Islet of Langerhans (tissue), 1 donor: Measurements from ENCODE around the gene GRIK4.
"Not testable (repeated sequence)": the region's sequence is repeated elsewhere in the genome, so short reads cannot be mapped to it uniquely, and the experiment has no call there.

Source experiments
- FAIRE-seq: peaks from one replicate; lab custom pipeline; 2011; peaks lifted over from hg19 to GRCh38; lab: Jason Lieb, UNC

Gene GRIK4

DNA sequence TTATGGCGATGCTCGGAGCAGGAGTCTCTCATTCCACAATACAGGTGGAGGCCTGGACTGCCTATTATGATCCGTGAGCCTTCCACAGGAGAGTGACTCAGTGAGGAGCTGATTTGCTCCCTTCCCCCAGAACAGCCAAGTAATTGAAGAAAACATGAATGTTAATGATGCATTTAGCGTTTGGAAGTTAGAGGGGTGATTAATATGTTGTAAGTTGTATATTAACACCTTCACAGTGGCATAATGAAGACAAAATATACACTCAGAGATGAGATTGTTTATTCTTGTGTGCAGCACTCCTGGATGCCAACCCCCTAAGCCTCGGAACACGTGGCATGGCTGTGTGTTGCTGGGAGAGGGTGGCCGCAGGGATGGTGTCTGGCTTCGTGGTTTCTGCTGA, 98.6 kb downstream of the GRIK4 start:
- FAIRE-seq, result no peak

DNA sequence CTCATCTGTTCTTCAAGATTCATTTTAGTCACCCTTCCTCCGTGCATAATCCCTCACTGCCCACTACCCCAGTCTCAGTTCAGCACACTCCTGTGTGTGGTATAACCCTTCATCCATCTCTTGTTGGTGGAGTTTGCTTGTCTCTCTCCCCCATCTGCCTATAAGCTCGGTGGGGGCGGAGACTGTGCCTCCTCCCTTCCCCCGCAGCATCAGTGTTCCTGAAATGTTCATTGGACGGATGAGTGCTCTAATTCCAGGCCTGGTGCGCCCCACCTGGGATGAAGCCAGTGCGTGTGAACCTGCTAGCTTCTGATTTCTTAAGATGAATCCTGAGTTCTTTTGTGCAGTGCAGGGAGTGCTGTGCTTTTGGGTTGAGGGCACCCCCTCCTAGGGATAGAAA, 100.0 kb downstream of the GRIK4 start:
- FAIRE-seq, result no peak

DNA sequence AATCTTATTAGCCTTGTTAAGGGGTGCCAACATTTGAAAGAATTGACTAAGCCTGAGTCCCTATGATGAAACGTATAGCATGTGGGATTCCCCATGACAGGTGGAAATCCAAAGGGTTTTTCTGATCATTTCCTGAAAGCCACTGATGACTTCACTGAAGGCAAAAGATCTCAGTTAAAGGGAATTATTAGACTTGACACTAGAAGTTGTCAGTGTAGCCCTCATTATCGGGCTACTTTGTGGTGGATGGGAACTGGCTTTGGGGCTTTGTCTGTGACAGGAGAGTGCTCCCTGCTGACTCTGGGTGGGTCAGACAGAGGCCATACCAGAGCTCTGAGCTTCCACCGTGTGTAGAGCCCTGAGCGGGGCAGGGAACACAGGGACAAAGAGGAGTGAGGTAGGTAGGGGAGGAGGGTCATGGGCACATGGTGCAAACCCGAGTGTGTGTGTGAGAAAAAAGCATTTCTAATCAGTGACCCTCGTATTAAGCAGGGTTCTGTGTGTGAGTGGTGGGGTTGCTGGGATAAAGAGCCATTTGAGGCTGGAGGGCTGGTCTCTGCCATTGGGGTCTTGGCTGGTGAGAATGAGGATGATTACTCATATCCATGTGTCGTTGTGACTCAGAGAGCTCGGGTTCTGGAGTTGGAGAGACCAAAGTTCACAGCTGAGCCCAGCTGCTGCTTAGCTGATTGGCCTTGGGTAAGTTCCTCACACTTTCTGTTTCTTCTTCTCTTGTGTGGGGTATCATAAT, 101.1 kb downstream of the GRIK4 start:
- no peak for FAIRE-seq

DNA sequence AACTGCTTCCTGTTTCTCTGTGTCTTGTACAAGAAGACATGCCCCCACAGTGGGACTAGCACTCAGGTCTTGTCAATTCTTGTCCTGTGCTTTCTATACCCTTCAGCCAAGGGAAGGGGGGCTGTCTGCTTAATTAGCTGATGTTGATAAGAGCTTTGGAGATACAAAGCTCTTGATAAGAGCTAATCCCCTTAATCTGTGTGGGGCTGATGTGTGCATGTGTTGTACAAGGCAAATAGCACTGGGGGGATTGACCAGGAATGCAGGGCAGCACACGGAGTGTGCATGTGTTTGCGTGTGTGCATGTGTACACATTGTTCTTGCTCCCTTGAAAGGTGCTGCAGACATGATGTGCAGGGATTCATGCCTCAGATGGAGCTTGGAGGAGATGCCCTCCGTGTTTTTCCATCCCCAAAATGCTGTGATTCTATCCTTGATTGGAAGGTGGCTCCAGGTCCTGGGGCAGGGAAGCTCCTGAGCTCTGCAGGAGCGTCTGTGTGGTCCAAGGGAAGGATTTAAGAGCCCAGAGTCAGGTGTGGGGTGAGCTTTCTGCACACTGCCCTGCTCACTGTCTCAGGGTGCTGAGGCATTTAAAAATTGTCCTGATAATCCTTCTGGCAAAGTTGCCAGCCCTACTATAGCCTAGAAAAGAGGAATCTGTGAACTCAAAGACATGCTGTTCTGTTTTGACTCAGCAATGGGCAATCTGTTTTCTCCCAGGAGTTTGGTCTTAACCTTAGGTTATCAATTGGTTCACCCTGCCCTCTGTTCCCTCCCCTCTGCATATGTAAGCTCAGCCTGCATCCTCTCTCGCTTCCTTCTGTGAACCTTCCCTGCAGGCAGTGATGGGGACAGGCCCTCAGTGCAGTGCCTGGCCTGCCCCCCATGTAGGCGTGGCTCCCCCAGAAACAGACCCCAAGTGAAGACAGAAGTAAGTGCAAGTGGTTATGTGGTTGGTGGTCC, 102.0 kb downstream of the GRIK4 start:
- FAIRE-seq, result no peak

DNA sequence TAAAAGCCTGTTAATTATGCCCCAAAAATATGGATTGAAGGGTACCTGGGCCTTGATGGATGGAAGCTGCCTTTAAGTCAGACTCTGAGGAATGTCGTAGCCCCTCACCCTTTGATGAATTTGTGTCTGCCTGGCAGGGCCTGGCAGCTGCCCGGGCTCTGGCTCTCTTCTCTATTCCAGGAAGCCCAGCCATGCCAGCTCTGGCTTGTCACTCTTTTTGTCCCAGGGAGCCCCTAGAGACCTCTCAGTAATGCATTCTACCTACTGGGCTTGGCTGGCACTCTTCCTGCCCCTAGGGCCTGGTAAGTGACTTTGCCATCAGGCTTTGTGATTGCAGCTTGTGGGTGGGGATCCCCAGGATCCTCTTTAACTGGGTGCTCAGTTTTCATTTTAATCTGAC, 103.8 kb downstream of the GRIK4 start:
- FAIRE-seq, result no peak

DNA sequence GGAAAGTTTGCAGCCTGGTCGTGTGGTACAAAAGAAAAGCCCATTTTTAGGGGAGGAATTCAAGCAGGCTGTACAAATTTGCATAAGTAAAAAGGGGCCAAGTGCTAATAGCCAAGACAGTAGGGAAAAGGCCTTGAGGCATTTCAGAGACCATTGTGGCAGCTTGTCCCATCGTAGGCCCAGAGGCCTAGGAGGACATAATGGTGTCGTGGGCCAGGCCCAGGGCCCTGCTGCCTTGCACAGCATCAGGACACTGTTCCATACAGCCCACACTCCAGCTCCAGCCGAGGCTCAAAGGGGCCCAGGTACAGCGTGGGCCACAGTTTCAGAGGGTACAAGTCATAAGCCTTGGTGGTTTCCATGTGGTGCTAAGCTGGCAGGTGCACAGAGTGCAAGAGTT, 106.9 kb downstream of the GRIK4 start:
- no peak for FAIRE-seq

DNA sequence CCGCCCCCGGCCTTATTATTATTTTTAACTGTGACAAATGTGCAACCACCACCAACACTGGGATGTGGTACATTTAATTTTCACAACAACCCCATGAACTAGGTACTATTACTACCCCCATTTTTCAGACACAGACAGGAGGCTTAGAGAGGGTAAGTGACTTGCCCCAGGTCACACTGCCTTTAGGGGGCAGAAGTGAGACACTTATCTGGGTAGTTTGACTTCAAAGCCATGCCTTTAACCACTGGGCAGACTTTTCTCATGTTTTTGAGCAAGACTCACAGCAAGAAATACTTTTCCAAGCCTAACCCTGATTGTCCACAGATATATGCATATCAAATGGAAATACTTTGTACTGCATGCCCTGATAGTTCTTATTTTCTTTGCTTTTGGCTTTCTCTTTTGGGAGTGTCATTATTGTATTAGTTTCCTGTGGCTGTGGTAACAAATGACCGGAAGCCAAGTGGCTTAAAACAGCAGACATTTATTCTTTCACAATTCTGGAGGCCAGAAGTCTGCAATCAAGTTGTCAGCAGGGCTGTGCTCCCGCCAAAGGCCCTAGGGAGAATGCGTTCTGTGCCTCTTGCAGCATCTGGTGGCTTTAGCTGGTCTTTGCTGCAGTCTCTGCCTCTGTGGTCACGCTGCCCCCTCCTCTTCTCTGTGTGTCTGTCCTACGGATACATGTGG, 110.8 kb downstream of the GRIK4 start:
- FAIRE-seq, result no peak

DNA sequence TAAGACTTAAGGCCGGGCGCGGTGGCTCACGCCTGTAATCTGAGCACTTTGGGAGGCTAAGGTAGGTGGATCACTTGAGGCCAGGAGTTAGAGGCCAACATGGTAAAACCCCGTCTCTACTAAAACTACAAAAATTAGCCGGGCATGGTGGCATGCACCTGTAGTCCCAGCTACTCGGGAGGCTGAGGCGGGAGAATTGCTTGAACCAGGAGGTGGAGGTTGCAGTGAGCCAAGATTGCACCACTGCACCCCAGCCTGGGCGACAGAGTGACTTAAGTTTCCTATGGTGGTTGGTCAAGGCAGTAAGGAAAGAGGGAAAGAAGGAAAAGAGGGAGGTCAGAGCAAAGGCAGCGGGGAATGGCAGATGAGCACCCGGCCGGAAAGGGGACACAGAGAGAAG, 113.4 kb downstream of the GRIK4 start:
- FAIRE-seq, result not testable (repeated sequence)

DNA sequence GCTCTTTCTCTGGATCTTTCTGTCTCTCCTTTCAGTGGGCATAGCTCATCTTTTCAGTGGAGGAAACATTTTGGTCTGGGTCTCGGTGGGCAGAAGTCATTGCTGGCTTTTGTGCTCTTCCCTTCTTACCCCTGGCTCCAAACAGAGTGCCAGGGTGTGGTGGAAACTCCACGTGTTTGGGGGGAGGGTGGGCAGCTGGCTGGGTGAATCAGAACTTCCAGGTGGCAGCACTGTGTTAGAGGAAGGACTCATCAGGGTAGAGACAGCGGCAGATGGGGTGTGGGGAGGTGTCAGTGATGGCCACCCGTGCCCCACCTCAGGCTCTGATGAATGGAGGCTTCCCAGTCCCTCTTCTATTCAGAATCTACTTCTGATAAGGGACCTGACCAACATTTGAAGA, 114.0 kb downstream of the GRIK4 start:
- no peak for FAIRE-seq

DNA sequence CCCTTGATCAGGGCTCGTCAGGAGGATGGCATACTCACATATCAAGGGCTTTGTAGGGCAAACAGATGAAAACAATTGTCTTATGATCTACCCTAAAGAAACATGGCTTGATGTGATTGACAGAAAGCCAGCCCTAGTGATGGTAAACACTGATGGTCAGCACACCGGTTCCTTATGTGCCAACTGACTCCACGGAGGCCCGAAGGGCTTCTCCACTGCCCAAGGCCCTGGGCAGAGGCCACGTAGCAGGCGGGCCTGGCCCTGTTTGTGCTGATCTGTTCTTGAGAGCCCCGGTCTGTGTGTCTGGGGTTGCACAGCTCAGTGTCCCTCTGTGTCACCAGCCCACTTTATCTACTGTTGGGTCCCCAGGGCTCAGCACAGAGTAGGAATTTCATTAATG, 115.2 kb downstream of the GRIK4 start:
- FAIRE-seq, result no peak

DNA sequence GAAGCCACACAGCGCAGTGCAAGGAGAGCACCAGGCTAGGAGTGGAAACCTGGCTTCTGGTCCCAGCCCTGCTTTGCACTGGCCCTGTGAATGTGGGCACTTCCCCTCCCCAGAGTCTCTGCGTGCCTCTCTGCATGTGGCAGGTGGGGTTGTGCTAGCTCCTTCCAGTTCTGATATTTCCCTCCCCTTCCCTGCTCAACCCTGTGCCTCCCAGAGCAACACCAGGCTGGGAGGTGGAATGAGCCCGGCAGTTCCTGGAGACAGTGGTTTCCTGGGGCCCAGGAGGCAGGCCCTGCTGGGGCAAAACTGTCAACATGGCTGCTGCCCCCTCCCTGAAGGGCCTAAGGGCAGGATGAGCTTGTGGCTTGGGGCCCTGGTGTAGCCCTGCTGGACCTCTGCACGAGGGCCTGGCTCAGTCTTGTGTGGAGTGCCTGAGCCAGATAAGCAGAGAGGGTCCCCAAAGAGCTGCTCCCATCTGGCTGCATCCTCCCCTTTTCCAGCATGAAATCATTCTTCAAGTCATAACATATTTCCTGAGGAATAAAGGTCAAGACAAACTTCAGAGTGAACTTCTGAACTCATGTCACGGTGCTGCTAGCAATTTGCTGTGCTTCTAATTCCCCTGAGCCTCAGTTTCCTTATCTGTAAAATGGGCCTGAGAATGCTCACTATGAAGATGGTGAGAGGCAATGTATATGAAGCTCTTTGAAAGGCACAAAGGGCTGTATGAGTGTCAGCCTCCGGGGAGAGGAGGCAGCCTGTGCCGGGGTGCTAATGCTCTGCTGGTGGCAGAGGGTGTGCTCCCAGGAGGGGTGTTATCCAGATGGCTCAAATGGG, 116.0 kb downstream of the GRIK4 start:
- no peak for FAIRE-seq

DNA sequence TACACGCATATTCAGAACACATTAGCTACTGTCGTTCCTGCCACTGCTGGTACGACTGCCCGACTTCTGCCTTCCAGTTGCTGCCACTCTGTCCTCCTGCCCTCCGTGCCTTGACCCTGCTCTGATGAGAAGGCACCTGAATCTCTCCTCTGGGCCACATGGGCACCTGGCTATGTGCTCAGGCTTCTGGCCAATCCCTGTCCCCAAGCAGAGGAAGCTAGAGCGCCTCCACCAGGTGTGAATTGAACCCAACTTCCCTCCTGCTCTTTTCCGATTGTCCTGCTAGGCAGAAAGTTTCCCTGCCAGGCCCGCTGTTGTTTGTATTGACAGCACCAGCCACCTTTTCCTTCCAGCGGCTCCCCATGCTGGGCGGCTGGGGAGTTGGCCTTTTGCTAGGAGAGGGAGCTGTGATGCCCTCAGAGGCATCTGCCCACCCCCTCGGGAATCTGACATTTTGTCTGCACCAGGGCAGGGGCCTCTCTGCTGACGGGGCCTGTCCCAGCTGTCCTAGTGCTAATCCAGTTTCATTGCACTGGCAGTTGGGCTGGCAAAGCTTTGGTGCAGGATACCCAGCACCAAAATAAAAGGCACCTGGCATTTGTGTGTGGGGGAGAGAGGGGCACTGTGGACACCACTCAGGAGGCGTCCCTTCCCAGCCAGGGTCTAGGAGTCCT, 118.0 kb downstream of the GRIK4 start:
- no peak for FAIRE-seq

DNA sequence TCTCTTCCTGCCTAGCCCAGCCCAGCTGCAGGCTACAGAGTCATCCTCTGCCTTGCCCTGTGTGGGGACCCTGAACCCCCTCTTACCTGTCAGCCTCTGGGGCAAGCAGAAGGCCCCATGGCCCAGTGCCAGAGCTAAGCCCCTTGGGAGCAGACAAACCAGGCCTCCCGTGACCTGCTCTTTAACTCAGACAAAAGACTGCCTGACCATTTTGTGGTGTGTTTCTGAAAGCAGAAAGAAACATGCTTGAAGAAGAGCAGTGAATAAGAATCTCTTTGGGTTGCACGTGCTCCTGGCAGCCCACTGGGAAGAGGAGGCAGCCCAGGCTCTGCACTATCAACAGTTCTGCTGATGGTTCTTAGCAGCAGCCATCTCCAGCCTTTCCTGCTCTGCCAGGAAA, 118.6 kb downstream of the GRIK4 start:
- no peak for FAIRE-seq

DNA sequence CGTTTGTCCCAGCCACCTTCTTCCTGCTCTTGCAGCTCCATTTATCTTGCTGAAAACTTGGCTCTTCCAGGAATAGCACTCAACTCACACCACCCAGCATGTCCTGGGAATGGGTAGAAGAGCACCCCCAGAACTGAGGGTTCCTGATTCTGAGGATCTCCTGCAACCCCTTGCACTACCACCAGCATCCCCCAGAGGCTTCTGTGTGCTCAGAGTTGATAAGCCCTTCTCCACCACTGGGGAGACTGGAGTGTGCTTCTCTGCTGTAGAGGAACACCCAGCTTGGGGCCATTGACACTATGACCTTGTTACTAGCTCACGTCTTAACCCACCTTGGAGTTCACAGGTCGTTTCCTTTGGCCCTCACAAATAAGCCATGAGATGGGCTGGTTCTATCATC, 121.0 kb downstream of the GRIK4 start:
- no peak for FAIRE-seq

DNA sequence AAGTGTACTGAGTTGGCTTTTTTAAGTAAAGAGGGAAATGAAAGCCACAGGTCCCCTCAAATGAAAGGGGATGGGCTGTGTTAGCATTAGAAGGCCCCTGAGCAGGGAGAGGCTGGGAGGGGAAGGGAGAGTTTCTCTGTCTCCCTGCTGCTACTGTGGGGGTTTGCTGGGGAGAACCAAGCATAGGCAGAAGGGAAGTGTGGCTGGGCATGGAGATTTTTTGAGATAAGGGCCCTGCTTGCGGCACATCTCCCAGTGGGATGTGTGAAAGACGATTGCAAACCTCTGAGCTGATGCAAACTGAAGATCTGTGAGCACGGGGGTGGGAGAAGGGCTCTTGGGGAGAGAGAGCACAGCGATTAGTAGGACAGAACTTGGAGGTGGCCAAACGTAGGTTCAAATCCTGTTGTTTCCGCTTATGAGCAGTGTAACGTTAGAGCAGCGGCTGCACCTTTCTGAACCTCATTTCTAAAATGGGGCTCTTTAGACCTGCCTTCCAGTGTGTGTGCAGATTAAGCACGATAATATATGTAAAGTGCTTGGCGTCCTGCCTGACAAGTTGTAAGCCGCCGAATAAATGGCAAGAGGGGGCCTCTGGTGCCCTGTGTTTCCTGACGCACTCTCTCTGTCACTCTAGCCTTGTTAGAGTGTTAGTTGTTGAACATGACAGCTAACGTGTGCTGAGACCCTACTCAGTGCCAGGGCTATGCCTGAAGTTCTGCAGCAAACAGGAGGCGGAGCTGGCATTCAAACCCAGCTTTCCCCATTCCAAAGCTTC, 122.3 kb downstream of the GRIK4 start:
- FAIRE-seq, result no peak

DNA sequence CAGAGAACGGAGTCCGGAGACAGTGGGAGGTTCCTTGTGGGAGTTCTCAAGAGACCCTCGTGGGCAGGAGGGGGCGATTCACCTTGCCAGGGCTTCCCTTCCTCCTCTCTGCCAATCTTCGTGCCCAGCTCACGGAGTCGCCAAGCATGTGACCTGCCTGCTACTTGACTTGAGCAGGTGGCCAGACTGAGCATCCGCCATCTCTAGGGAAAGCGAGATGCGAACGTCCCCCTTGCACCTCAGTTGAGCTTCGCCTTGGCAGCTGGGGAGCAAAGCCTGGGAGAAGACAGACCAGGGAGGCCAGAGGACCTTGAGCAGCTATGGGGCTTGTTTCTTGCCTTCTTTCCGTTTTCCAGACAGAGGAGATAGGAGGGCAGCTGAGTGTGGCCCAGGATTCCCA, 123.2 kb downstream of the GRIK4 start:
- no peak for FAIRE-seq

DNA sequence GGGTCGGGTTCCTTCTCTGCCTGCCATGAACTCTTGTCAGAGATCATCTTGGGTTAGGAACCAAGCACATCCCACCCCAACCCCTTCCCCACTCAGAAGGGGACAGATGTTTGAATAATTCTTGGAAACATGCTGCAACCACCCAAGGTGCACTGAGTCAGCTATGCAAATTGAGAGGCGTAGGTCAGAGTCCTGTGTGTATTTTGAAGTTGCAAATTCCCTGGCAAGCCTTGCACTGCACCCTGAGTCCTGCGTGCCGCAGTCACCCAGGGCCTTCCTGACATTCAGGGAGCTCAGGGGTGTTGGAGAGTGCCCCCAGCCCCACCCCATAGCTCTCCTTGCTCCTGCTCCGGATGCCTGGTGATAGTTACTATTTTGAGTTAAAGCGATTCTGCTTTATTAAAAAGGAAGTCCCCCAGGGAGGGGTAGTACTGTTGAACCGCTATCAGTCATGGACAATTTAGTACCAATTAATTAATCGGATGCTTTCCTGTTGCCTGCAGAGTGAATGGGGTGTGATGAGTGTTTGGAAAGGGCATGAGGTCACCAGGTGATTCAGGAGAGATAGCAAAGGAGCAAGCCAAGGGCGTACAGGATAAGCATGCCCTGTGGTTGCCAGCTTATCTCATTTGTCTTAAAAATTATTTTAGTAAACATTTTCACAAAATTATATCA, 123.7 kb downstream of the GRIK4 start:
- FAIRE-seq, result no peak

DNA sequence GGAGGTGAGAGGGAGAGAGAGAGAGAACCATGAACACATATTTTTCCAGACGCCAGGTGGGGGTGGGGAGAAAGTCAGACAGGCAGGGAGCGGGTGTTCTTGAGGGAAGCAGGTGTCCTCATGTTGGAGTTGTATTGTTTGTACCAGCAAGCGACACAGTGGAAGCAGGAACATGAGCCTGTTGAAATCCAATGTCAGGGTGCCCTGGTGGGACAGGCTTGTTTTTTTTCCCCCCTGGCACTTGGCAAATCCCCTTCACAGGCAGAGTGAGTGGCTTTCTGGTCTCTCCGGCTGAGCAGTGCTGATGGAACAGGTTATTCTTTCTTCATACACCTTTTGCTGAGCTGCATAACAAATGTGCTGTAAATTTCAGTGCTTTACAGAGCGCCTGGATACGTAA, 125.6 kb downstream of the GRIK4 start:
- FAIRE-seq, result no peak

DNA sequence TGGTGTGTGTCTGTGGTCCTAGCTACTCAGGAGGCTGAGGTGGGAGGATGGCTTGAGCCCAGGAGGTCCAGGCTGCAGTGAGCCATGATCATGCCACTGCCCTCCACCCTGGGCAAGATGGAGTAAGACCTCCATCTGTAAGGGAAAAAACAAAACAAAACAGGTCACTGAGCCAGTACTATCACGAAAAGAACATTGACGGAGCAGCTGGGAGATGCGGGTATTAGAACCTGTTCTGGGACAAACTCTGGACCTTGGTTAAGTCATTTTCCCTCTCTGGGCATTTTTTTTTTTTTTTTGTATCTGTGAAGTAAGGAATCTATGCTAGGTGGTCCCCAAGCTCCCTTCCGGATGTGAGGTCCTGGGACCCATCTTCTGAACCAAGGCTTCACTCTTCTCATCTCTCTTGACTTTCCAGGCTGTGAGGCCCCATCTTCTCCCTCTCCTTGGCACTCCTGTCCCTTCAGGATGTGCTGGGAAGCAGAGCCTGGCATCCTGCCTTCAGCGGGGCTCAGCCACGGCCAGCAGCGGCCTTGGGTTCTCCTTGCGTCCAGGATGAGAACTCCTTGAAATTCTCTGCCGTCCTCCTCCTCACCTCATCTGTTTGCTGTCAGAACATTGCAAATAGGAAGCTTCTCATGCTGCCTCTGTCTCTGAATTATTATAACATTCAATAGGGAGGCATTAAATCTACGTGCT, 130.8 kb downstream of the GRIK4 start:
- FAIRE-seq, result no peak
